Measurements from ENCODE around the gene PCNP. TPM values are rescaled to one million over a fixed set of nuclear protein-coding genes. Genes with fewer than 3 reads are reported as not detected.

Gene PCNP
- total RNA-seq, 2 donors from 2014 or later = 87.2 to 99.6 TPM

Other genes with a start within 250 kb of the PCNP start
- gene SENP7, start 61.0 kb upstream of the PCNP start, total RNA-seq = 10 to 100 TPM in 1 of 2 donors, 1 to 10 TPM in 1; 8.8 to 10.1 TPM
- 10 to 100 TPM; 15.9 to 20.1 TPM for gene TRMT10C, start 12.3 kb upstream of the PCNP start, total RNA-seq
- 10 to 100 TPM; 11.5 to 13.2 TPM for gene ZBTB11, start 103.0 kb downstream of the PCNP start, total RNA-seq
- gene RPL24, start 112.5 kb downstream of the PCNP start, total RNA-seq = 100 to 1,000 TPM; 718 to 735 TPM
- gene CEP97, start 150.4 kb downstream of the PCNP start, total RNA-seq = 1 to 10 TPM; 4.3 to 5.1 TPM
- 1 to 10 TPM; 2.7 to 5.4 TPM for gene NXPE3, start 205.0 kb downstream of the PCNP start, total RNA-seq

Measured in left colon (tissue), 2 donors.